NT2/D1 (cell line): ENCODE results near the gene PSAP.

Experiments
- SUZ12 ChIP-seq: IDR thresholded peaks from 2 replicates; pipeline ENCODE4 v1.6.1; 2011; ENCODE audit not compliant: insufficient read length, insufficient read depth; ENCODE audit errors: extremely low read depth
- YY1 ChIP-seq: IDR thresholded peaks from 2 replicates; pipeline ENCODE4 v1.6.1; 2011; ENCODE audit not compliant: insufficient read length, insufficient read depth
- ZNF274 ChIP-seq: IDR thresholded peaks from 2 replicates; pipeline ENCODE4 v1.6.1; 2011; ENCODE audit warnings: mild to moderate bottlenecking, low read depth, low read length

GRCh38 chr10:71807557-71808510 is 43.2 kb downstream of the PSAP start:
- no peak for TF ChIP-seq YY1
- TF ChIP-seq ZNF274 = no peak
- no peak for TF ChIP-seq SUZ12
